GM18519 (cell line): Measurements from ENCODE around the gene OVAAL.

Experiments used
- ATAC-seq: cut with Tn5 transposase; IDR thresholded peaks from one replicate; pipeline ENCODE4 v1.9.1; 2021; ENCODE audit warnings: mild to moderate bottlenecking, moderate library complexity; ENCODE audit not compliant: unreplicated experiment, low FRiP score

Gene OVAAL

DNA sequence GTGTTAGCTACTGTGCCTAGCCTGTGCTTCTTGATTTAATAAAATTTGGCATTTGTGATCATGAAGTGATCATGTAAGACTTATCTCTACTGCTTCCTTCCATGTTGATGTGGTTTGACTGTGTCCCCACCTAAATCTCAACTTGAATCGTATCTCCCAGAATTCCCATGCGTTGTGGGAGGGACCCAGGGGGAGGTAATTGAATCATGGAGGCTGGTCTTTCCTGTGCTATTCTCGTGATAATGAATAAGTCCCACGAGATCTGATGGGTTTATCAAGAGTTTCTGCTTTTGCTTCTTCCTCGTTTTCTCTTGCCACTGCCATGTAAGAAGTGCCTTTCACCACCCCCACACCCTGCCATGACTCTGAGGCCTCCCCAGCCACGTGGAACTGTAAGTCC, at the start of gene OVAAL:
OVAAL (plus strand) TSS at position 301 of the 400 bp plus-strand sequence.
- no peak for ATAC-seq

- no peak for ATAC-seq
Observed at GRCh38 chr1:180510882-180511281, 47.9 kb upstream of the OVAAL start.

- ATAC-seq = no peak
Observed at GRCh38 chr1:180513531-180513930, 45.2 kb upstream of the OVAAL start.

DNA sequence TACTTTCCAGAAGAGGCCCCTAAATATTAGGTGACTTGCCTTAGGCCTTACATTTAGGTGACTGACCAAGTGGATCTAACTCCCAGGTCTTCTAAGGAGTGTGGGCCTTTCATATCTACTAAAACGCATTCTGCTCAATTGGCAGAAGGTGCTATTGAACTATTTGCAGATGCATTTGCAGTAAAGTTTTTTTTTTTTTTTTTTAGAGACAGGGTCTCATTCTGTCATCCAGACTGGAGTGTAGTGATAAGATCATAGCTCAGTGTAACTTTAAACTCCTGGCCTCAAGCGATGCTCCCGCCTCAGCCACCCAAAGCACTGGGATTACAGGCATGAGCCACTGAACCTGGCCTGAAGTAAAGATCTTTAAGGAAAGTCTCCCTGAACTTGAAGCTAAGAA, 43.4 kb upstream of the OVAAL start:
- no peak for ATAC-seq

GRCh38 chr1:180515857-180516388, 42.8 kb upstream of the OVAAL start:
- ATAC-seq = peak; percentile 84

- ATAC-seq = no peak
Observed at GRCh38 chr1:180519846-180520245, 38.9 kb upstream of the OVAAL start.

GRCh38 chr1:180521474-180522212, 37.1 kb upstream of the OVAAL start:
- no peak for ATAC-seq

GRCh38 chr1:180522213-180522515, 36.6 kb upstream of the OVAAL start:
- no peak for ATAC-seq

- ATAC-seq = no peak
Observed at GRCh38 chr1:180524160-180524914, 34.4 kb upstream of the OVAAL start.

GRCh38 chr1:180524915-180525714, 33.6 kb upstream of the OVAAL start:
- ATAC-seq = no peak

GRCh38 chr1:180525715-180526039, 33.1 kb upstream of the OVAAL start:
- no peak for ATAC-seq

- no peak for ATAC-seq
Observed at GRCh38 chr1:180527101-180527669, 31.6 kb upstream of the OVAAL start.

DNA sequence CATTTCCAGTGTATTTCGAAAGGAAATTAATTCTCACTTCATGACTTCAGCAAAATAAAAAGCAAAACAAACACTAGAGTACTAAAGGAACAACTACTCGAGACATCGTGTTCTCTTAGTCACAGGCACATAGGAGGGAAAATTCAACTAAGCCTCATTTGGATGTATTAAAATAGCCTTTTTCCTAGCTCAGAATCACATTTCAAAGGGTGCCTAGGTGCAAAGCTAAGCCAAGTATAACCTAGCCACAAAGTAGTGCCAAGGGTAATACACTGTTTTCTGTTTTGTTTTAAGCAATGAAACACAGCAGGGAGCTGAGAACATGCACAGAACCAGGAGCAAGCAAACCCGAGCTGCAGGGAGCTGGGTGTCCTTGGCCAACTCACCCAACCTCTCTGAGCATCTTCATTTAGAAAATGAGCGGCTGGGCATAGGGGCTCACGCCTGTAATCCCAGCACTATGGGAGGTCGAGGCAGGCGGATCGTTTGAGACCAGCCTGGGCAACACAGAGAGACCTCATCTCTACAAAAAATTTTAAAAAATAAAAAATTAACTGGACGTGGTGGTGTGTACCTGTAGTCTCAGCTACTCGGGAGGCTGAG, 29.8 kb upstream of the OVAAL start:
- ATAC-seq = no peak

DNA sequence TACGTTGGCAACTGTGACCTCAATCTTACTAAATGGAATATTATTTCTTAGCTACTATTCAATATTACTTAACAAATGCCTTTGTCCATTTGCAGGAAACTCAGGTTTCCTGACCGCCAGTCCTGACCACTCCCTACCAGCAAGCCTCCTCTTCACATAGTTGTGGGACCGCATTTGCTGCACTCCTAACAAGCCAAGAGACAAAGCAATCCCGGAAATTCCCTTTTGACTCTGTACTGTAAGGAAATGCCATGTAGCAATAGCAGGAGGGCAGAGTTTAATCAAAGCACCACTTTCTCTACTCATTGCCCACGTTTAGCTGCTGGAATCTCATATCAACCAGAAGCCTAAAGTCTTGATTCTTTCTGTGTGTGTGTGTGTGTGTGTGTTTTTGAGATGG, 28.3 kb upstream of the OVAAL start:
- ATAC-seq = no peak

DNA sequence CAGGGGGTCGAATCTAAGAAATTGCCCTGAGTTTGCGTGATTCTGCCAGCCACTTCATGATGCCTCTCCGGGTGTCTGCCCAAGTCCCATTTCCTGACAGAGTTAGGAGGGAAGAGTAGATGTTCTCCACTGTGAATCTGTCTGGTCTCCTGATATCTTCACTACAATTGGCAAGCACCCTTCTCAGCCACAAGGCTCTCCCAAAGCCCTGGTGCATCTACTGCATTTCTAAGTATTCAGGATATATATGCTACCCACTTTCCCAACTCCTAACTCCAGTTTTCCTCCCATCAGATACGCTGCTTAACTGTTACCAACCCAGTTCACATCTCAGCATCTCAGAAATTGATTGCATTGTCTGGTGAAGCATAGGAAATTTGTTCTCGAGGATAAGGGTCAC, 25.9 kb upstream of the OVAAL start:
- ATAC-seq = no peak

GRCh38 chr1:180533266-180533987, 25.3 kb upstream of the OVAAL start:
- peak; percentile 58 for ATAC-seq

GRCh38 chr1:180534214-180534613, 24.6 kb upstream of the OVAAL start:
- no peak for ATAC-seq

DNA sequence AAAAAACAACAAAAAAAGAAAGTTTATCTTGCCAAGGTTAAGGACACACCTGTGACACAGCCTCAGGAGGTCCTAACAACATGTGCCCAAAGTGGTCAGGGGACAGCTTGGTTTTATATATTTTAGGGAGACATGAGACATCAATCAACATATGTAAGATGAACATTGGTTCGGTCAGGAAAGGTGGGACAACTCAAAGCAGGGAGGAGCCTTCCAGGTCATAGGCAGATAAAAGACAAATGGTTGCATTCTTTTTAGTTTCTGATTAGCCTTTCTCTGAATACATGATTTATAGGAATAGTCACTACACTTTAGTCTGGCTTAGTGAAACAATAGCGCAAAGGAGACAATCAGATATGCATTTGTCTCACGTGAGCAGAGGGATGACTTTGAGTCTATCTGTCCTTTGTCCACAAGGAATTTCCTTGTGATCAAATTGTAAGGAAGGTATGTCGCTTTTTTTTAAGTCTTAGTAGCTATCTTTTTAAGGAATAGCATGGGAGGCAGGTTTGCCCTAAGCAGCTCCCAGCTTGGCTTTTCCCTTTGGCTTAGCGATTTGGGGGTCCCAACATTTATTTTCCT, 23.3 kb upstream of the OVAAL start:
- no peak for ATAC-seq

- no peak for ATAC-seq
Observed at GRCh38 chr1:180536821-180537372, 21.9 kb upstream of the OVAAL start.
